HG03025 (cell line): ENCODE measurements around the gene PAK5.
"Not testable (repeated sequence)": the region's sequence is repeated elsewhere in the genome, so short reads cannot be mapped to it uniquely, and the experiment has no call there.

Source experiments
- ATAC-seq: cut with Tn5 transposase; IDR thresholded peaks from one replicate; pipeline ENCODE4 v1.9.1; 2021; ENCODE audit warnings: mild to moderate bottlenecking, moderate library complexity; ENCODE audit not compliant: unreplicated experiment, low FRiP score

The PAK5 gene

GRCh38 chr20:9686866-9687265, 152.0 kb downstream of the PAK5 start:
- no peak for ATAC-seq

GRCh38 chr20:9686455-9686854, 152.4 kb downstream of the PAK5 start:
- ATAC-seq = no peak

GRCh38 chr20:9686001-9686400, 152.9 kb downstream of the PAK5 start:
- no peak for ATAC-seq

GRCh38 chr20:9685011-9685410, 153.9 kb downstream of the PAK5 start:
- ATAC-seq = no peak

- ATAC-seq = no peak
These were observed 161.7 kb downstream of the PAK5 start for GRCh38 chr20:9677100-9677623.

DNA sequence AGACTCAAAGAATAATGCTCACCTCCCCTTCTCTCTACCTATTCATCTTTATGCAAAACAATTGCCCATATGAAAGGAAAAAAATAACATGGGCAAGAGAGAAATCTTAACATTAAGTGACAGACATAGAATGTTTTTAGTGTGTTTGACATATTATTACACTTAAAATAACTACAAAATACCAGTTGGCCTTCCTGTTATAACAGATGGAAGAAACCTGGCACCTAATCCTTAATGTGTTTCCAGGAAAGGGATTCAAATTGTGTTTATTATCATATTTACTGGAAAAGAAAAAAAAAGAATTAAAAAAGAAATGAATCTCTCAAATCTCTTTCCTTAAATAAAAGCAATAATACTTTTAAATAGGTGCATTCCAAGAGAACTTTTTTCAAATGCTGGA, 165.9 kb downstream of the PAK5 start:
- no peak for ATAC-seq

DNA sequence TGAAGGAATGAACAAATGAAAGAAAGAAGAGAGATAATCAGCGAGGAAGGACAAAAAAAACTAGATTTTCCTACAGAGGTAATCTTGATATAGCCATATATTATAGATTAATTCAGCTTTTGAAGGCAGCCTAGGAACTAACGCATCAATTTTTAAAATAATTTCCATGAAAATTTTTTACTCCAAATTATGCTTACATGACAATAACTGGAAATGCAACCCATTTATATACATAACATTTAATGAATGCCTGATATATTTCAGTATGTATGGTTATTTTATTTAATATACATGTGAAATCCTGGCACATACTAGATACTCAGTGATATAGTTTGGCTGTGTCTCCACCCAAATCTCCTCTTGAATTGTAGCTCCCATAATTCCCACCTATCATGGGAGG, 166.8 kb downstream of the PAK5 start:
- no peak for ATAC-seq

- no peak for ATAC-seq
These were observed 170.5 kb downstream of the PAK5 start for GRCh38 chr20:9668381-9668780.

- no peak for ATAC-seq
These were observed 175.5 kb downstream of the PAK5 start for GRCh38 chr20:9663423-9663822.

GRCh38 chr20:9660236-9660868, 178.5 kb downstream of the PAK5 start:
- ATAC-seq = no peak

DNA sequence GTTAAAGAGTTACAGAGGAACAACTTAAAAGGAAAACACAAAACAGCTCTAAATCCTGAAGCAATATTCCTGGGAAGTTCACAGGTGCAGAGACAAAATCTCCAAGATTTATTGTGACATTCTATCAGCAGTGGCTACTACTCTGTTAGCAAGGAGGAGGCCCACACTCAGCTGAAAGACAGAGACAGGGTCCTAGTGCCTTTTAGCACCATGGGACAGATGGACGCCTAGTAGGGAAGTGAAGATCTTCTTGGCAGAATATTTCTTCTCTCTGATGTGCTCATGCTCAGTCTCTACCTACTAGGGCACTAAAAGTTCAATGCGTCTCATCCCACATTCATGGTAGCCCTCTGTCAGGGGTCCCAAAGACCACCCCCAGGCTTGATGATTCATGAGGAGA, 191.1 kb downstream of the PAK5 start:
- ATAC-seq = no peak

GRCh38 chr20:9646375-9646774, 192.5 kb downstream of the PAK5 start:
- no peak for ATAC-seq

GRCh38 chr20:9642882-9643281, 196.0 kb downstream of the PAK5 start:
- no peak for ATAC-seq

DNA sequence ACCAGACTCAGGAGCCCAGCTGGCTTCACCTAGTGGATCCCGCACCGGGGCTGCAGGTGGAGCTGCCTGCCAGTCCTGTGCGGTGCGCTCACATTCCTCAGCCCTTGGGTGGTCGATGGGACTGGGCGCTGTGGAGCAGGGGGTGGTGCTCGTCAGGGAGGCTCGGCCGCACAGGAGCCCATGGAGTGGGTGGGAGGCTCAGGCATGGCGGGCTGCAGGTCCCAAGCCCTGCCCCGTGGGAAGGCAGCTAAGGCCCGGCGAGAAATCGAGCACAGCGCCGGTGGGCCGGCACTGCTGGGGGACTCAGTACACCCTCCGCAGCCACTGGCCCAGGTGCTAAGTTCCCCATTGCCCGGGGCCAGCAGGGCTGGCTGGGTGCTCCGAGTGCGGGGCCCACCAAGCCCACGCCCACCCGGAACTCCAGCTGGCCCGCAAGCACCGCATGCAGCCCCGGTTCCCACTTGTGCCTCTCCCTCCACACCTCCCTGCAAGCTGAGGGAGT, 197.3 kb downstream of the PAK5 start:
- not testable (repeated sequence) for ATAC-seq

- ATAC-seq = no peak
These were observed 201.0 kb downstream of the PAK5 start for GRCh38 chr20:9637889-9638288.

DNA sequence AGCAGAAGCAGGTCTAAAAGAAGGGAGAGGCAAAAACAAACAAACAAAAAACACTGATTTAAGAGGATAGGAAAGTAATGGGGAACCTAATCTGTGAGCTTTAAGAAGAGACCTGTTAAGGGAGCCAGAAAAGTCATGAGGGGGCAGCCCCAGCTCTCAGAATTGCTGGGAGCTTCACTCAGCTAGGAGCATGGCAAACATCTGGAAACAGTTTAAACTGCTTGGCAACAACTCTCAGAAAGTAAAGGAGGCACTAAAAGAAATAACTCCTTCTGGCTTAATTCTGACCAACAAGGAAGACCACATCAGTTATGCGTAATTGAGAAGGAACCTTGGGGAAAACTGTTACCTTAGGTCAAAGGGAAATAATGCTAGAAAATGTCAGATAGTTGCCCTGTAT, 203.1 kb downstream of the PAK5 start:
- no peak for ATAC-seq

DNA sequence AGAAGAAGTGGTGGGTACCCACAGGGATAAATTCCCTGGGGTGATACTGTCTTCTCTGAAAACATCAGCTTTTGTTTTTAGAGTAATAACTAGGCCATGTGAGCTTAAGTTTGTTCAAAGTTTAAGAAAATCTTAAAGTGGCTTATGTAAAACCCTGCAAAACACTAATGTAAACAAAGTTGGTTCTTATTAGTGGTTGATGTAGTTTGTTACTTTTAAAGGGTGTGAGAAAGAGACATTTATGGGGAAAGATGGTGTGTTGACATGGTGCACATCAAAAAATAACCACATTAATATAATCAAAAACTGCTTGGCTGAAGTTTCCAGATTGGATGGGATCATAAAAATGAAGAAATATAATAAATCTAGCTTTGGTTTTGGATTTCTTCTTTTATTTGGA, 204.5 kb downstream of the PAK5 start:
- no peak for ATAC-seq

DNA sequence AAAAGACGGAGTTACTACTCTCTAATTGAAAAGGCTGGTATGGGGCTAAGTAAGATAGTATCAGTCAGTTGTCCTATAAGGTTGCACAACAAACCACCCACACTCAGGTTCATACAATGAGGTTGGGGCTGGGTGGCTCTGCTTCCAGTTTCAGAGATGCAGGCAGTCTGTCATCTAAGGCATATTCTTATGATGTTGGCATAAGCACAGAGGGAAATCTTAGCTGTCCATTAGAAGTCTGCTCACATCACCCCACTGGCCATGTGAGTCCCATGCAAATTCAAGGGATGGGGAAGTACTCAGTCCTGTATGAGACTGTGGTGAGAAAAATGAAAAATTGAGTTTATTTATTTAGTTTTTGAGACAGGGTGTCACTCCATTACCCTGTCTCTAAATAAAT, 205.9 kb downstream of the PAK5 start:
- ATAC-seq = no peak

DNA sequence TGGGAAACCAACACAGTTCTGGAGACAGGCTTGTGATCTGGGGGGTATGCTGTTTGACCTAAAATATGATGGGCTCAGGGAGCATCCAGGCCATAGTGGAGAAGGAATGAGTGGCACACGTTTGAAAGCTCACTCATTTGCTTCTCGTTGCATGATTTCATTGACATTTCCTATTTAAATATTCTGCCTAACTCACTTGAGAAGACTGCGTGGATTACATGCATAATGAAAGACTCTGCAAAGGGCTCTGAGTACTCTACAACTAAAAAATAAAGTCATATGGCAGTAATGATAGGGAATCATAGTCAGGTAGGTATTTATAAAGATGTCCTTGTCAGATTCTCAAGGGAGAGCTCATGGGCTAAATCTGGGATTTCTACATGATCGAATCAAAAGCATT, 206.6 kb downstream of the PAK5 start:
- no peak for ATAC-seq

DNA sequence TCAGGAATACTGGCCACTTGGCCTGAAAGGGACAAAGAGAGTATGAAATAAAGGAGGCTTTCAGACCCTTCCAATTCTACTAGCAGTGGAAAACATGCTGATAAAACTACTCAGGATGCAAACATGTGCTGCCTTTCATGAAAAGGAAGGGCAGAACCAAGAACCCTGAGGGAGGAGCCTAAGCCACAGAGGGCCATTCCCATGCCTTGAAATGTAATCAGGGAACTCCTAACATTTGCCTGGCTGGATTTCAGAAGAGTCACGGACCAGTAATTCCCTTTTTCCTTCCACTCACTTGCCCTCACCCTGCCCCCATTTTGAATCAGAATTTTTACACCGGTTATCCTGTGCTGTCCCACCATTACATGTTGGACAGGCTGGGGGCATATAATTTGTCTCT, 208.3 kb downstream of the PAK5 start:
- ATAC-seq = no peak

DNA sequence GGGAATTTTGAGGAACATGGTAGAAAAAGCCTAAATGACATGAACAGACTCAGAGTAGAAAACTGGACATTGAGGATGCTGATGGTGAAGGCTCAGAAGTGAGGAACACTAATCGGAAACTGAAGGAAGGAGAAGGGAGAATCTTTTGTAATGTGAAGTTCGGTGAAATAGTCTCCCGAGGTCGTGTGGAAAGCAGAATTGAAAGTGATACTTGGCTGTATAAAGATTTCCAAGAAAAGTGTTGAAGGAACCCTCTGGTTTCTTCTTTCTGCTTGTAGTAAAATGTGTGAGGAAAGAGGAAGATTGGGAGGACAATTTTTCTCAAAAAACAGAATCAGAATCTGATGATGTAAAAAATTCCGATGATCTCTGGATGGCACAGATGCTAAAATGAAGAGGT, 209.0 kb downstream of the PAK5 start:
- no peak for ATAC-seq

DNA sequence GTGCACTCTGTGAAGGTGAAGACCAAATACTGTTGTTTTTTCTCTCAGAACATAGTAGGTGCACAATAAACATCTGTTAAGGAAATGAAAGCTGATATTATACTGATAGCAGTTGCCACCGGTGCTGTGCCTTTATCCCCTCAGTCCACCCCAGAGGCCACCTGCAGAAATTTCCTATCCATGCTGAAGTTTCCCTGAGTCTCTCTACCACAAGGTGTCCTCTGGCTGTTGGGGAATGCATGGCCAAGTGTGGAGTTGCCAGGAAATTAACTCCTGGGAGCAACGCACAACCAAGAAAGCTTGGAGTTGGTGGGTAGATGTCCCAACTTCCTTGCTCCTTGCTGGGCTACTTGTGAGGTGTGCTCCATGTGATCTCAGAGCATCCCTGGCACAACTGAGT, 210.3 kb downstream of the PAK5 start:
- no peak for ATAC-seq

- no peak for ATAC-seq
These were observed 210.7 kb downstream of the PAK5 start for GRCh38 chr20:9628141-9628540.
